ENCODE results near the gene KATNAL1. TPM values are rescaled to one million over a fixed set of nuclear protein-coding genes. Genes with fewer than 3 reads are reported as not detected.

Gene KATNAL1
- polyA plus RNA-seq, 1 donor (not counting 4 experiments of a cell fraction or from before 2014, with no cell fraction given), result 10.1 TPM

GRCh38 chr13:30314562-30314961 is 7.2 kb upstream of the KATNAL1 start:
- no peaks in the 10 kb centered on the region for H3K9me1 ChIP-seq (ENCODE audit: control insufficient read depth, extremely low read depth, insufficient read depth, low read length)
- peaks cover 0 to 6% of the 10 kb centered on the region in 2 experiments for H3K36me3 ChIP-seq (ENCODE audit: control insufficient read depth in 2 of 2, extremely low read depth in 1 of 2, insufficient read depth in 2 of 2, low read length in 2 of 2)
- dilution Hi-C loops (cut with MboI; ENCODE audit: extremely low pct_ligation_motif_present, low sequenced_read_pairs), result no loop called here
- H4K20me1 ChIP-seq (ENCODE audit: control insufficient read depth, extremely low read depth, insufficient read depth, low read length), result no peaks in the 10 kb centered on the region
- DNase-seq (ENCODE audit: low read depth, low spot score), result no peak
- no peaks in the 10 kb centered on the region for H3K9me3 ChIP-seq (ENCODE audit: control insufficient read depth, low read depth, low read length)
- H3K27me3 ChIP-seq (ENCODE audit: control insufficient read depth, extremely low read depth, insufficient read depth, low read length), result no peaks in the 10 kb centered on the region
- no peaks in the 10 kb centered on the region for H3K4me1 ChIP-seq (ENCODE audit: control insufficient read depth, extremely low read depth, insufficient read depth, low read length)
- H2AFZ ChIP-seq (ENCODE audit: control insufficient read depth, low read length), result no peak overlapping the region
- H3K27ac ChIP-seq (ENCODE audit: control insufficient read depth, insufficient read depth, low read length), result no peak overlapping the region
- H3K4me3 ChIP-seq (ENCODE audit: control insufficient read depth in 2 of 3, extremely low read depth in 1 of 3, insufficient read depth in 2 of 3, low read depth in 1 of 3, low read length in 3 of 3), result no peak overlapping the region
- TF ChIP-seq CTCF (optimal IDR thresholded peaks at IDR 0.05 in 1 of 3, IDR thresholded peaks at IDR 0.05 in 1 of 3, conservative IDR thresholded peaks at IDR 0.05 in 1 of 3; ENCODE audit: extremely low read depth in 1 of 3, insufficient read depth in 2 of 3, low read length in 3 of 3) (no peak), EZH2 (IDR thresholded peaks at IDR 0.05; ENCODE audit: low read length) (no peak)
- H3K4me2 ChIP-seq (ENCODE audit: control insufficient read depth, extremely low read depth, insufficient read depth, low read depth, low read length), result no peak overlapping the region
- H3K9ac ChIP-seq (ENCODE audit: control insufficient read depth, extremely low read depth, insufficient read depth, low read length), result no peak overlapping the region
- no peaks in the 10 kb centered on the region for H3K79me2 ChIP-seq (ENCODE audit: control insufficient read depth, insufficient read depth, low read length)
- no peak for FAIRE-seq

GRCh38 chr13:30314069-30314468 is 6.7 kb upstream of the KATNAL1 start:
- Histone ChIP-seq H3K27ac (ENCODE audit: control insufficient read depth, insufficient read depth, low read length) (no peak overlapping the region), H3K9me1 (ENCODE audit: control insufficient read depth, extremely low read depth, insufficient read depth, low read length) (no peaks in the 10 kb centered on the region), H2AFZ (ENCODE audit: control insufficient read depth, low read length) (no peak overlapping the region), H3K4me1 (ENCODE audit: control insufficient read depth, extremely low read depth, insufficient read depth, low read length) (no peaks in the 10 kb centered on the region), H3K9me3 (ENCODE audit: control insufficient read depth, low read depth, low read length) (no peaks in the 10 kb centered on the region), H3K4me2 (ENCODE audit: control insufficient read depth, extremely low read depth, insufficient read depth, low read depth, low read length) (no peak overlapping the region), H3K36me3 (ENCODE audit: control insufficient read depth in 2 of 2, extremely low read depth in 1 of 2, insufficient read depth in 2 of 2, low read length in 2 of 2) (peaks cover 0 to 6% of the 10 kb centered on the region in 2 experiments), H4K20me1 (ENCODE audit: control insufficient read depth, extremely low read depth, insufficient read depth, low read length) (no peaks in the 10 kb centered on the region), H3K79me2 (ENCODE audit: control insufficient read depth, insufficient read depth, low read length) (no peaks in the 10 kb centered on the region), H3K4me3 (ENCODE audit: control insufficient read depth in 2 of 3, extremely low read depth in 1 of 3, insufficient read depth in 2 of 3, low read depth in 1 of 3, low read length in 3 of 3) (no peak overlapping the region), H3K27me3 (ENCODE audit: control insufficient read depth, extremely low read depth, insufficient read depth, low read length) (no peaks in the 10 kb centered on the region), H3K9ac (ENCODE audit: control insufficient read depth, extremely low read depth, insufficient read depth, low read length) (no peak overlapping the region)
- TF ChIP-seq EZH2 (IDR thresholded peaks at IDR 0.05; ENCODE audit: low read length), result no peak
- no peak for TF ChIP-seq CTCF (optimal IDR thresholded peaks at IDR 0.05 in 1 of 3, IDR thresholded peaks at IDR 0.05 in 1 of 3, conservative IDR thresholded peaks at IDR 0.05 in 1 of 3; ENCODE audit: extremely low read depth in 1 of 3, insufficient read depth in 2 of 3, low read length in 3 of 3)
- DNase-seq (ENCODE audit: low read depth, low spot score) (no peak), FAIRE-seq (no peak)
- dilution Hi-C loops (cut with MboI; ENCODE audit: extremely low pct_ligation_motif_present, low sequenced_read_pairs), result no loop called here
